IMR-90 (cell line): Measurements from ENCODE around the gene PDE4A. TPM values are rescaled to one million over a fixed set of nuclear protein-coding genes. Genes with fewer than 3 reads are reported as not detected.

ENCODE experiments used
- ATAC-seq: fragments of 200-7000 bp; cut with Tn5 transposase; 2 replicates; pipeline ENCODE4 v1.9.1; 2020; ENCODE audit warnings: low read depth, mild to moderate bottlenecking, moderate library complexity
- BruUV-seq: library from RNA; stranded (reverse); fragments of 400-500 nt; replicated peaks from 2 replicates; lab custom pipeline; 2021; lab: Mats Ljungman, UMichigan
- CTCF ChIA-PET: fragments of 300-600 bp; formaldehyde crosslinking; extraction: SDS; loops from one replicate; lab custom pipeline; 2021; ENCODE audit warnings: antibody characterized with exemption; lab: Yijun Ruan, JAX
- POLR2A ChIA-PET: fragments of 300-600 bp; sonication (Branson Sonifier 250); formaldehyde crosslinking; loops from one replicate; lab custom pipeline; 2022; ENCODE audit warnings: antibody characterized with exemption; ENCODE audit not compliant: unreplicated experiment; lab: Charles Lee
- DNase-seq: peaks from one replicate; pipeline ENCODE4 v3.0.0; 2013
- H2AFZ ChIP-seq: replicated peaks from 2 replicates; pipeline ENCODE3; 2013; ENCODE audit warnings: low read length, mild to moderate bottlenecking; ENCODE audit not compliant: poor library complexity
- H2AK5ac ChIP-seq: 2 replicates; pipeline ENCODE4 v1.6.1; 2013; ENCODE audit warnings: low read depth, low read length, inconsistent platforms
- H2AK9ac ChIP-seq: replicated peaks from 2 replicates; pipeline ENCODE3; 2013; ENCODE audit warnings: mild to moderate bottlenecking, low read depth, low read length, moderate library complexity; ENCODE audit not compliant: poor library complexity
- H2BK120ac ChIP-seq: 2 replicates; pipeline ENCODE4 v1.6.1; 2013; ENCODE audit warnings: low read depth, low read length, inconsistent platforms
- H2BK15ac ChIP-seq: 3 replicates; pipeline ENCODE4 v1.6.1; 2013; ENCODE audit warnings: low read depth, low read length, inconsistent platforms
- H2BK20ac ChIP-seq: 2 replicates; pipeline ENCODE4 v1.6.1; 2013; ENCODE audit warnings: low read depth, mild to moderate bottlenecking, inconsistent platforms, low read length, moderate library complexity
- H2BK5ac ChIP-seq: 2 replicates; pipeline ENCODE4 v1.6.1; 2013; ENCODE audit warnings: mild to moderate bottlenecking, low read depth, low read length, inconsistent platforms; ENCODE audit not compliant: poor library complexity, severe bottlenecking
- H3K14ac ChIP-seq: replicated peaks from 2 replicates; pipeline ENCODE4 v1.6.1; 2013; ENCODE audit warnings: low read depth, low read length, inconsistent platforms
- H3K18ac ChIP-seq: 2 replicates; pipeline ENCODE4 v1.6.1; 2013; ENCODE audit warnings: low read depth, low read length, control low read depth
- H3K23ac ChIP-seq: 2 replicates; pipeline ENCODE4 v1.6.1; 2013; ENCODE audit warnings: low read depth, low read length, inconsistent platforms
- H3K27ac ChIP-seq: 2 replicates; pipeline ENCODE4 v1.5.1; 2013; ENCODE audit warnings: mild to moderate bottlenecking, control low read depth, low read length; ENCODE audit not compliant: insufficient read depth
- H3K27me3 ChIP-seq: 2 replicates; pipeline ENCODE4 v1.6.1; 2013; ENCODE audit warnings: low read length; ENCODE audit not compliant: control insufficient read depth, insufficient read depth
- H3K36me3 ChIP-seq: 2 replicates; pipeline ENCODE4 v1.6.1; 2013; ENCODE audit warnings: low read length, mixed read lengths; ENCODE audit not compliant: control insufficient read depth, insufficient read depth
- H3K4ac ChIP-seq: 2 replicates; pipeline ENCODE4 v1.6.1; 2013; ENCODE audit warnings: low read depth, low read length, inconsistent platforms
- H3K4me1 ChIP-seq: 2 replicates; pipeline ENCODE4 v1.6.1; 2013; ENCODE audit warnings: low read length, mixed read lengths; ENCODE audit not compliant: control insufficient read depth, insufficient read depth
- H3K4me2 ChIP-seq: 2 replicates; pipeline ENCODE4 v1.6.1; 2013; ENCODE audit warnings: low read depth, mild to moderate bottlenecking, control low read depth, low read length, moderate library complexity
- H3K4me3 ChIP-seq: 2 replicates; pipeline ENCODE4 v1.5.1; 2013; ENCODE audit warnings: low read depth, mild to moderate bottlenecking, control low read depth, low read length, moderate library complexity; ENCODE audit not compliant: insufficient read depth
- H3K56ac ChIP-seq: 2 replicates; pipeline ENCODE4 v1.6.1; 2013; ENCODE audit warnings: low read length, inconsistent platforms; ENCODE audit not compliant: insufficient read depth; ENCODE audit errors: extremely low read depth
- H3K79me1 ChIP-seq, 2 experiments: 2 replicates each; pipeline ENCODE4 v1.6.1; 2013; ENCODE audit warnings: low read length in 2 of 2, inconsistent platforms in 1 of 2, low read depth in 1 of 2
- H3K9ac ChIP-seq: 2 replicates; pipeline ENCODE4 v1.6.1; 2013; ENCODE audit warnings: low read depth, low read length, control low read depth
- H3K9me1 ChIP-seq: 2 replicates; pipeline ENCODE4 v1.6.1; 2013; ENCODE audit warnings: low read length, inconsistent platforms; ENCODE audit not compliant: insufficient read depth
- H3K9me3 ChIP-seq: 2 replicates; pipeline ENCODE4 v1.6.1; 2013; ENCODE audit warnings: low read length; ENCODE audit not compliant: control insufficient read depth, insufficient read depth
- H4K20me1 ChIP-seq: 2 replicates; pipeline ENCODE4 v1.6.1; 2013; ENCODE audit warnings: low read length, inconsistent platforms; ENCODE audit not compliant: insufficient read depth
- H4K5ac ChIP-seq: 2 replicates; pipeline ENCODE4 v1.6.1; 2013; ENCODE audit warnings: mild to moderate bottlenecking, low read depth, low read length, control low read depth
- H4K8ac ChIP-seq, 2 experiments: 2 replicates each; pipeline ENCODE4 v1.6.1; 2013; ENCODE audit warnings: low read depth in 2 of 2, low read length in 2 of 2, control low read depth in 1 of 2, inconsistent platforms in 1 of 2
- H4K91ac ChIP-seq: 2 replicates; pipeline ENCODE4 v1.6.1; 2013; ENCODE audit warnings: low read depth, low read length, inconsistent platforms; ENCODE audit not compliant: insufficient read depth
- BHLHE40 ChIP-seq: fragments of 150-350 bp; IDR thresholded peaks from 2 replicates; pipeline ENCODE4 v1.6.1; 2016; ENCODE audit warnings: mild to moderate bottlenecking, low read depth, low read length
- CEBPB ChIP-seq: IDR thresholded peaks from 2 replicates; pipeline ENCODE4 v1.6.1; 2012; ENCODE audit warnings: low read depth, low read length, improper control_type of control experiment
- CHD1 ChIP-seq: IDR thresholded peaks from 2 replicates; pipeline ENCODE4 v1.6.1; 2012; ENCODE audit warnings: low read depth, low read length, improper control_type of control experiment
- ELK1 ChIP-seq: fragments of 150-350 bp; IDR thresholded peaks from 2 replicates; pipeline ENCODE4 v1.6.1; 2016; ENCODE audit warnings: low read depth, mild to moderate bottlenecking, low read length, moderate library complexity, borderline replicate concordance
- FOS ChIP-seq: fragments of 150-350 bp; IDR thresholded peaks from 2 replicates; pipeline ENCODE4 v1.6.1; 2016; ENCODE audit warnings: low read depth, low read length
- MAFK ChIP-seq: IDR thresholded peaks from 2 replicates; pipeline ENCODE4 v1.6.1; 2012; ENCODE audit warnings: low read depth, low read length, improper control_type of control experiment
- NFE2L2 ChIP-seq: fragments of 150-350 bp; IDR thresholded peaks from 2 replicates; pipeline ENCODE4 v1.6.1; 2016; ENCODE audit warnings: low read depth, mild to moderate bottlenecking, low read length
- POLR2A ChIP-seq: IDR thresholded peaks from 2 replicates; pipeline ENCODE4 v1.6.1; 2012; ENCODE audit warnings: mild to moderate bottlenecking, low read depth, low read length
- RAD21 ChIP-seq: IDR thresholded peaks from 2 replicates; pipeline ENCODE4 v1.6.1; 2012; ENCODE audit warnings: low read length, improper control_type of control experiment
- RCOR1 ChIP-seq: IDR thresholded peaks from 2 replicates; pipeline ENCODE4 v1.6.1; 2012; ENCODE audit warnings: mild to moderate bottlenecking, low read length, improper control_type of control experiment; ENCODE audit not compliant: insufficient replicate concordance
- USF2 ChIP-seq: fragments of 150-350 bp; IDR thresholded peaks from 2 replicates; pipeline ENCODE4 v1.6.1; 2017; ENCODE audit warnings: mild to moderate bottlenecking, antibody characterized with exemption, low read length, low read depth
- WGBS, 2 experiments: methylation state at CpG; one replicate each; pipeline versions ENCODE4 v1.1.5 to v1.1.7; 2013; ENCODE audit warnings: missing lambda C conversion rate in 2 of 2; ENCODE audit not compliant: insufficient read length in 1 of 2; ENCODE audit errors: extremely low coverage in 2 of 2; 5-methylcytosine and 5-hydroxymethylcytosine counted together
- dilution Hi-C: fragments of 300-500 bp; cut with HindIII; formaldehyde crosslinking; loops from one replicate; pipeline ENCODE4 v1.14.3; 2018; ENCODE audit warnings: low sequenced_read_pairs; ENCODE audit not compliant: unreplicated experiment
- in situ Hi-C: fragments of 300-500 bp; cut with MboI; formaldehyde crosslinking; loops from 3 replicates; pipeline ENCODE4 v1.14.3; 2019; ENCODE audit warnings: low sequenced_read_pairs, inconsistent platforms, mixed read lengths
- intact Hi-C: fragments of 100-400 bp; cut with micrococcal nuclease; formaldehyde crosslinking; loops from 2 replicates; pipeline ENCODE4 v1.10.0; 2022
- polyA plus RNA-seq, 3 experiments: library from polyadenylated mRNA; depleted of rRNA; stranded (reverse); fragments of >200 nt; gene quantifications; 2 replicates each; pipeline ENCODE4 v1.2.3, GENCODE V29; 2012; ENCODE audit warnings: low replicate concordance in 1 of 3
- total RNA-seq: library from RNA; depleted of rRNA; stranded (reverse); fragments of >200 nt; gene quantifications from 2 replicates; pipeline ENCODE4 v1.2.3, GENCODE V29; 2012

The PDE4A gene
- total and polyA plus RNA-seq, 2 of the 4 experiments (the other 2 are of a cell fraction): 1.8 to 7.0 TPM

- H3K4me2 ChIP-seq: no peak overlapping the region
- no peak overlapping the region for H3K18ac ChIP-seq
- H3K27ac ChIP-seq: no peak overlapping the region
- no peak overlapping the region for H3K23ac ChIP-seq
- TF ChIP-seq BHLHE40 (no peak), MAFK (no peak), NFE2L2 (no peak), ELK1 (no peak), CHD1 (no peak), USF2 (no peak), CEBPB (no peak), POLR2A (no peak), RCOR1 (no peak), FOS (no peak), RAD21 (no peak)
- no peak overlapping the region for H2BK120ac ChIP-seq
- intact Hi-C loops (no loop called here), in situ Hi-C loops (no loop called here), dilution Hi-C loops (no loop called here)
- no peak overlapping the region for H3K56ac ChIP-seq
- no peak overlapping the region for H3K4ac ChIP-seq
- no peaks in the 10 kb centered on the region for H3K9me3 ChIP-seq
- CTCF ChIA-PET: no interaction called here
- no peak overlapping the region for H4K91ac ChIP-seq
- no peak overlapping the region for H2AK5ac ChIP-seq
- DNase-seq (no peak), ATAC-seq (no peak)
- no peak overlapping the region for H2AK9ac ChIP-seq
- H4K8ac ChIP-seq: no peak overlapping the region
- no peak overlapping the region for H3K14ac ChIP-seq
- no peaks in the 10 kb centered on the region for H3K79me1 ChIP-seq
- H4K20me1 ChIP-seq: no peaks in the 10 kb centered on the region
- BruUV-seq: no TSS peak
- peaks cover 4% of the 10 kb centered on the region for H3K4me1 ChIP-seq
- H3K9ac ChIP-seq: no peak overlapping the region
- H3K36me3 ChIP-seq: no peaks in the 10 kb centered on the region
- no peak overlapping the region for H2BK15ac ChIP-seq
- H3K9me1 ChIP-seq: no peaks in the 10 kb centered on the region
- no peak overlapping the region for H4K5ac ChIP-seq
- 71% methylated on average over 7 of the region's 7 CpGs; no CpG with 5 or more reads in 1 of the 2 experiments for WGBS, 2 experiments
- no peak overlapping the region for H2BK5ac ChIP-seq
- H2BK20ac ChIP-seq: no peak overlapping the region
- POLR2A ChIA-PET: no interaction called here
- H2AFZ ChIP-seq: no peak overlapping the region
- H3K4me3 ChIP-seq: no peak overlapping the region
- peaks cover 37% of the 10 kb centered on the region for H3K27me3 ChIP-seq
Observed at GRCh38 chr19:10513223-10513622, 92.9 kb downstream of the PDE4A start.
